WTC11 (cell line): Measurements from ENCODE around the gene WDR87. TPM values are rescaled to one million over a fixed set of nuclear protein-coding genes. Genes with fewer than 3 reads are reported as not detected.
A peak's percentile ranks its signal among the peaks of the same experiment; 100 is the strongest.

Experiments used
- ATAC-seq: fragments of 200-7000 bp; cut with Tn5 transposase; 2 replicates; pipeline ENCODE4 v1.10.0; 2021; ENCODE audit warnings: mild to moderate bottlenecking, moderate library complexity
- CTCF ChIA-PET: fragments of 300-600 bp; sonication (Branson Sonifier 250); formaldehyde crosslinking; loops from one replicate; lab custom pipeline; 2021; ENCODE audit warnings: antibody characterized with exemption; lab: Charles Lee
- POLR2A ChIA-PET: fragments of 350-600 bp; sonication (Branson Sonifier 250); formaldehyde crosslinking; loops from one replicate; lab custom pipeline; 2021; ENCODE audit warnings: antibody characterized with exemption; lab: Charles Lee
- DNase-seq: peaks from one replicate; pipeline ENCODE4 v3.0.0; 2021; ENCODE audit warnings: low spot score
- H3K27ac Mint-ChIP-seq: 2 replicates; pipeline ENCODE4 v1.8.0; 2021; ENCODE audit warnings: mixed read lengths
- H3K27me3 Mint-ChIP-seq: 2 replicates; pipeline ENCODE4 v1.8.0; 2021; ENCODE audit warnings: low read depth, mild to moderate bottlenecking, moderate library complexity, mixed read lengths
- H3K36me3 Mint-ChIP-seq: 2 replicates; pipeline ENCODE4 v1.8.0; 2021; ENCODE audit warnings: mixed read lengths
- H3K4me1 Mint-ChIP-seq: 2 replicates; pipeline ENCODE4 v1.8.0; 2022; ENCODE audit warnings: mixed read lengths
- H3K4me3 Mint-ChIP-seq: 2 replicates; pipeline ENCODE4 v1.8.0; 2021; ENCODE audit warnings: mild to moderate bottlenecking, moderate library complexity, mixed read lengths
- H3K9me3 Mint-ChIP-seq: 2 replicates; pipeline ENCODE4 v1.8.0; 2021; ENCODE audit warnings: mixed read lengths
- ESRRA ChIP-seq: sonication (generic); formaldehyde crosslinking; IDR thresholded peaks from 2 replicates; pipeline ENCODE4 v1.8.1; 2022; ENCODE audit warnings: mild to moderate bottlenecking, missing genetic modification reagents, borderline replicate concordance
- GTF2I ChIP-seq: fragments of 250-450 bp; sonication (Bioruptor Pico); conservative IDR thresholded peaks from 2 replicates; pipeline ENCODE4 v1.4.0; 2021; ENCODE audit warnings: mild to moderate bottlenecking
- MLX ChIP-seq: sonication (generic); formaldehyde crosslinking; IDR thresholded peaks from 2 replicates; pipeline ENCODE4 v1.8.1; 2023; ENCODE audit warnings: mild to moderate bottlenecking, missing genetic modification reagents, moderate library complexity
- MYBL2 ChIP-seq: sonication (generic); formaldehyde crosslinking; IDR thresholded peaks from 2 replicates; pipeline ENCODE4 v1.8.1; 2023; ENCODE audit warnings: mild to moderate bottlenecking, moderate library complexity, missing genetic modification reagents
- NFATC4 ChIP-seq: fragments of 250-450 bp; sonication (Bioruptor Pico); IDR thresholded peaks from 2 replicates; pipeline ENCODE4 v1.9.0; 2021; ENCODE audit warnings: mild to moderate bottlenecking
- OVOL2 ChIP-seq: fragments of 250-450 bp; sonication (Bioruptor Pico); IDR thresholded peaks from 2 replicates; pipeline ENCODE4 v1.9.0; 2021; ENCODE audit warnings: mild to moderate bottlenecking, borderline replicate concordance
- SP1 ChIP-seq: sonication (generic); formaldehyde crosslinking; conservative IDR thresholded peaks from 2 replicates; pipeline ENCODE4 v1.8.1; 2022; ENCODE audit warnings: missing genetic modification reagents
- USF2 ChIP-seq: sonication (generic); formaldehyde crosslinking; IDR thresholded peaks from 2 replicates; pipeline ENCODE4 v1.8.1; 2023; ENCODE audit warnings: mild to moderate bottlenecking, missing genetic modification reagents, moderate library complexity
- ZNF219 ChIP-seq: sonication (generic); formaldehyde crosslinking; IDR thresholded peaks from 2 replicates; pipeline ENCODE4 v1.8.0; 2023; ENCODE audit warnings: missing genetic modification reagents, mild to moderate bottlenecking, borderline replicate concordance
- ZNF232 ChIP-seq: sonication (generic); formaldehyde crosslinking; IDR thresholded peaks from 2 replicates; pipeline ENCODE4 v1.8.0; 2022; ENCODE audit warnings: mild to moderate bottlenecking, missing genetic modification reagents
- ZNF263 ChIP-seq: sonication (generic); formaldehyde crosslinking; IDR thresholded peaks from 2 replicates; pipeline ENCODE4 v1.8.1; 2022; ENCODE audit warnings: low read depth, mild to moderate bottlenecking, moderate library complexity, missing genetic modification reagents
- total RNA-seq: library from RNA; stranded (reverse); gene quantifications from 3 replicates; pipeline ENCODE4 v1.2.3, GENCODE V29; 2021
- TF ChIP-seq, protein P1 (sequence below): sonication (generic); formaldehyde crosslinking; IDR thresholded peaks from 2 replicates; pipeline ENCODE4 v1.8.1; 2022; ENCODE audit warnings: low read depth, mild to moderate bottlenecking, moderate library complexity, missing genetic modification reagents, borderline replicate concordance
- TF ChIP-seq, protein P2 (sequence below): sonication (generic); formaldehyde crosslinking; IDR thresholded peaks from 2 replicates; pipeline ENCODE4 v1.8.1; 2023; ENCODE audit warnings: mild to moderate bottlenecking, missing genetic modification reagents
- TF ChIP-seq, protein P3 (sequence below): sonication (generic); formaldehyde crosslinking; conservative IDR thresholded peaks from 2 replicates; pipeline ENCODE4 v1.8.1; 2023; ENCODE audit warnings: mild to moderate bottlenecking, low read depth, missing genetic modification reagents, moderate library complexity
- TF ChIP-seq, protein P4 (sequence below): fragments of 250-450 bp; sonication (Bioruptor Pico); IDR thresholded peaks from 2 replicates; pipeline ENCODE4 v1.9.0; 2021; ENCODE audit warnings: mild to moderate bottlenecking
- TF ChIP-seq, protein P5 (sequence below): sonication (generic); formaldehyde crosslinking; IDR thresholded peaks from 2 replicates; pipeline ENCODE4 v1.8.0; 2022; ENCODE audit warnings: mild to moderate bottlenecking, missing genetic modification reagents
- TF ChIP-seq, protein P6 (sequence below): fragments of 200-600 bp; IDR thresholded peaks from 2 replicates; pipeline ENCODE4 v1.8.0; 2022; ENCODE audit warnings: antibody characterized with exemption

Gene WDR87
- total RNA-seq, 1 experiment from 2014 or later: not detected

DNA sequence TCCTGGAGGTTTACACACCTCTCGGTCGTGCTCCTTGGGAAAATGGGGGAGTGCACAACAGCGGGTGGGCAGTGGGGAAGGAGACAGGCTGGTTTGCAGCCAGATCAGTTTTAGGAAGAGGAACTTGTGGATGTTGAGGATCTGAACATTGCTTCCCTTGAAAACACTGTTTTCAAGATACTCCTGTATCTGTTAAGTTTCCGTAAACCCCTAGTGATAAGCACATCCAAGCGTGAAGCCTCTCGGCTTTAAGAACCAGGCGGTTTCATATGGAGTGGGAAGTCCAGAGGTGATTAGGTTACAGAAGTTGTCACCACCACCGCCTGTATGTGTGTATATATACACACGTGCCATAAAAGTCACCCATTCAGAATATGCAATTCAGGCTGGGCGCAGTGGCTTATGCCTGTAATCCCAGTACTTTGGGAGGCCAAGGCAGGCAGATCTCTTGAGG is 48.1 kb upstream of the WDR87 start:
- ATAC-seq (no peak), DNase-seq (no peak)
- Mint-ChIP-seq H3K27me3 (no peaks in the 10 kb centered on the region), H3K4me1 (peaks cover 40% of the 10 kb centered on the region), H3K4me3 (no peak overlapping the region), H3K36me3 (peaks cover 6% of the 10 kb centered on the region; the same call in 1 of the 2 replicates), H3K9me3 (peaks cover 13% of the 10 kb centered on the region), H3K27ac (peak overlapping the region; percentile 89)
- POLR2A ChIA-PET: interaction anchor here (1.1 kb wide), 1 partner anchor 22 kb away, joined by 3 read pairs; no protein-coding TSS in a partner anchor
- CTCF ChIA-PET: interaction anchor here (0.6 to 2.0 kb wide), 4 partner anchors 9 to 130 kb away, joined by 3 to 11 read pairs (median 4); partner anchors contain the start of gene WDR87
- no peak for TF ChIP-seq MYBL2 (CRISPR knock-in tag)
- TF ChIP-seq, protein P1, sequence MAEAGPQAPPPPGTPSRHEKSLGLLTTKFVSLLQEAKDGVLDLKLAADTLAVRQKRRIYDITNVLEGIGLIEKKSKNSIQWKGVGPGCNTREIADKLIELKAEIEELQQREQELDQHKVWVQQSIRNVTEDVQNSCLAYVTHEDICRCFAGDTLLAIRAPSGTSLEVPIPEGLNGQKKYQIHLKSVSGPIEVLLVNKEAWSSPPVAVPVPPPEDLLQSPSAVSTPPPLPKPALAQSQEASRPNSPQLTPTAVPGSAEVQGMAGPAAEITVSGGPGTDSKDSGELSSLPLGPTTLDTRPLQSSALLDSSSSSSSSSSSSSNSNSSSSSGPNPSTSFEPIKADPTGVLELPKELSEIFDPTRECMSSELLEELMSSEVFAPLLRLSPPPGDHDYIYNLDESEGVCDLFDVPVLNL (CRISPR knock-in tag): no peak
- TF ChIP-seq MLX (CRISPR knock-in tag): no peak
- TF ChIP-seq, protein P2, sequence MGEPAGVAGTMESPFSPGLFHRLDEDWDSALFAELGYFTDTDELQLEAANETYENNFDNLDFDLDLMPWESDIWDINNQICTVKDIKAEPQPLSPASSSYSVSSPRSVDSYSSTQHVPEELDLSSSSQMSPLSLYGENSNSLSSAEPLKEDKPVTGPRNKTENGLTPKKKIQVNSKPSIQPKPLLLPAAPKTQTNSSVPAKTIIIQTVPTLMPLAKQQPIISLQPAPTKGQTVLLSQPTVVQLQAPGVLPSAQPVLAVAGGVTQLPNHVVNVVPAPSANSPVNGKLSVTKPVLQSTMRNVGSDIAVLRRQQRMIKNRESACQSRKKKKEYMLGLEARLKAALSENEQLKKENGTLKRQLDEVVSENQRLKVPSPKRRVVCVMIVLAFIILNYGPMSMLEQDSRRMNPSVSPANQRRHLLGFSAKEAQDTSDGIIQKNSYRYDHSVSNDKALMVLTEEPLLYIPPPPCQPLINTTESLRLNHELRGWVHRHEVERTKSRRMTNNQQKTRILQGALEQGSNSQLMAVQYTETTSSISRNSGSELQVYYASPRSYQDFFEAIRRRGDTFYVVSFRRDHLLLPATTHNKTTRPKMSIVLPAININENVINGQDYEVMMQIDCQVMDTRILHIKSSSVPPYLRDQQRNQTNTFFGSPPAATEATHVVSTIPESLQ (CRISPR knock-in tag): no peak
- TF ChIP-seq ZNF263 (CRISPR knock-in tag): no peak
- TF ChIP-seq ZNF232 (CRISPR knock-in tag): no peak
- TF ChIP-seq, protein P3, sequence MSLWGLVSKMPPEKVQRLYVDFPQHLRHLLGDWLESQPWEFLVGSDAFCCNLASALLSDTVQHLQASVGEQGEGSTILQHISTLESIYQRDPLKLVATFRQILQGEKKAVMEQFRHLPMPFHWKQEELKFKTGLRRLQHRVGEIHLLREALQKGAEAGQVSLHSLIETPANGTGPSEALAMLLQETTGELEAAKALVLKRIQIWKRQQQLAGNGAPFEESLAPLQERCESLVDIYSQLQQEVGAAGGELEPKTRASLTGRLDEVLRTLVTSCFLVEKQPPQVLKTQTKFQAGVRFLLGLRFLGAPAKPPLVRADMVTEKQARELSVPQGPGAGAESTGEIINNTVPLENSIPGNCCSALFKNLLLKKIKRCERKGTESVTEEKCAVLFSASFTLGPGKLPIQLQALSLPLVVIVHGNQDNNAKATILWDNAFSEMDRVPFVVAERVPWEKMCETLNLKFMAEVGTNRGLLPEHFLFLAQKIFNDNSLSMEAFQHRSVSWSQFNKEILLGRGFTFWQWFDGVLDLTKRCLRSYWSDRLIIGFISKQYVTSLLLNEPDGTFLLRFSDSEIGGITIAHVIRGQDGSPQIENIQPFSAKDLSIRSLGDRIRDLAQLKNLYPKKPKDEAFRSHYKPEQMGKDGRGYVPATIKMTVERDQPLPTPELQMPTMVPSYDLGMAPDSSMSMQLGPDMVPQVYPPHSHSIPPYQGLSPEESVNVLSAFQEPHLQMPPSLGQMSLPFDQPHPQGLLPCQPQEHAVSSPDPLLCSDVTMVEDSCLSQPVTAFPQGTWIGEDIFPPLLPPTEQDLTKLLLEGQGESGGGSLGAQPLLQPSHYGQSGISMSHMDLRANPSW (CRISPR knock-in tag): no peak
- TF ChIP-seq OVOL2 (CRISPR knock-in tag): no peak
- TF ChIP-seq NFATC4 (CRISPR knock-in tag): no peak
- TF ChIP-seq ESRRA (CRISPR knock-in tag): no peak
- TF ChIP-seq GTF2I (CRISPR knock-in tag): no peak
- TF ChIP-seq SP1 (CRISPR knock-in tag): no peak
- no peak for TF ChIP-seq USF2 (CRISPR knock-in tag)
- TF ChIP-seq, protein P4, sequence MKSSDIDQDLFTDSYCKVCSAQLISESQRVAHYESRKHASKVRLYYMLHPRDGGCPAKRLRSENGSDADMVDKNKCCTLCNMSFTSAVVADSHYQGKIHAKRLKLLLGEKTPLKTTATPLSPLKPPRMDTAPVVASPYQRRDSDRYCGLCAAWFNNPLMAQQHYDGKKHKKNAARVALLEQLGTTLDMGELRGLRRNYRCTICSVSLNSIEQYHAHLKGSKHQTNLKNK: no peak
- no peak for TF ChIP-seq ZNF219 (CRISPR knock-in tag)
- TF ChIP-seq, protein P5, sequence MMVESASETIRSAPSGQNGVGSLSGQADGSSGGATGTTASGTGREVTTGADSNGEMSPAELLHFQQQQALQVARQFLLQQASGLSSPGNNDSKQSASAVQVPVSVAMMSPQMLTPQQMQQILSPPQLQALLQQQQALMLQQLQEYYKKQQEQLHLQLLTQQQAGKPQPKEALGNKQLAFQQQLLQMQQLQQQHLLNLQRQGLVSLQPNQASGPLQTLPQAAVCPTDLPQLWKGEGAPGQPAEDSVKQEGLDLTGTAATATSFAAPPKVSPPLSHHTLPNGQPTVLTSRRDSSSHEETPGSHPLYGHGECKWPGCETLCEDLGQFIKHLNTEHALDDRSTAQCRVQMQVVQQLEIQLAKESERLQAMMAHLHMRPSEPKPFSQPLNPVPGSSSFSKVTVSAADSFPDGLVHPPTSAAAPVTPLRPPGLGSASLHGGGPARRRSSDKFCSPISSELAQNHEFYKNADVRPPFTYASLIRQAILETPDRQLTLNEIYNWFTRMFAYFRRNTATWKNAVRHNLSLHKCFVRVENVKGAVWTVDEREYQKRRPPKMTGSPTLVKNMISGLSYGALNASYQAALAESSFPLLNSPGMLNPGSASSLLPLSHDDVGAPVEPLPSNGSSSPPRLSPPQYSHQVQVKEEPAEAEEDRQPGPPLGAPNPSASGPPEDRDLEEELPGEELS (CRISPR knock-in tag): no peak
- TF ChIP-seq, protein P6, sequence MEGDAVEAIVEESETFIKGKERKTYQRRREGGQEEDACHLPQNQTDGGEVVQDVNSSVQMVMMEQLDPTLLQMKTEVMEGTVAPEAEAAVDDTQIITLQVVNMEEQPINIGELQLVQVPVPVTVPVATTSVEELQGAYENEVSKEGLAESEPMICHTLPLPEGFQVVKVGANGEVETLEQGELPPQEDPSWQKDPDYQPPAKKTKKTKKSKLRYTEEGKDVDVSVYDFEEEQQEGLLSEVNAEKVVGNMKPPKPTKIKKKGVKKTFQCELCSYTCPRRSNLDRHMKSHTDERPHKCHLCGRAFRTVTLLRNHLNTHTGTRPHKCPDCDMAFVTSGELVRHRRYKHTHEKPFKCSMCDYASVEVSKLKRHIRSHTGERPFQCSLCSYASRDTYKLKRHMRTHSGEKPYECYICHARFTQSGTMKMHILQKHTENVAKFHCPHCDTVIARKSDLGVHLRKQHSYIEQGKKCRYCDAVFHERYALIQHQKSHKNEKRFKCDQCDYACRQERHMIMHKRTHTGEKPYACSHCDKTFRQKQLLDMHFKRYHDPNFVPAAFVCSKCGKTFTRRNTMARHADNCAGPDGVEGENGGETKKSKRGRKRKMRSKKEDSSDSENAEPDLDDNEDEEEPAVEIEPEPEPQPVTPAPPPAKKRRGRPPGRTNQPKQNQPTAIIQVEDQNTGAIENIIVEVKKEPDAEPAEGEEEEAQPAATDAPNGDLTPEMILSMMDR: no peak
- TF ChIP-seq, all 79 proteins: peak for 0
